Stomach (tissue), 4 donors: Measurements from ENCODE around the gene PRKCE.

Experiments
- CTCF ChIP-seq, 7 experiments: fragments of 450-650 bp in 4 of 7; fragments of 200-600 bp in 3 of 7; sonication (generic) in 3 of 7; IDR thresholded peaks; one replicate each; pipeline ENCODE4 v1.5.1; 2016 to 2019; ENCODE audit warnings: antibody characterized with exemption in 7 of 7, control low read depth in 2 of 7, mild to moderate bottlenecking in 1 of 7
- POLR2A ChIP-seq, 4 donors: fragments of 450-650 bp; IDR thresholded peaks; one replicate each; pipeline ENCODE4 v1.6.1; 2016; ENCODE audit warnings: antibody characterized with exemption in 4 of 4, control low read depth in 2 of 4, mild to moderate bottlenecking in 1 of 4, moderate library complexity in 1 of 4
- POLR2AphosphoS5 ChIP-seq, 3 donors: sonication (generic); formaldehyde crosslinking; IDR thresholded peaks; one replicate each; pipeline ENCODE4 v1.6.1; 2016; ENCODE audit warnings: antibody characterized with exemption in 3 of 3

GRCh38 chr2:45925636-45926366 lies 274.3 kb downstream of the PRKCE start:
- no peak for TF ChIP-seq CTCF (IDR thresholded peaks at IDR 0.05)
- TF ChIP-seq POLR2A (IDR thresholded peaks at IDR 0.05) = no peak
- TF ChIP-seq POLR2AphosphoS5 (IDR thresholded peaks at IDR 0.05) = no peak
